GM12865 (cell line): ENCODE measurements around the gene COL11A2.
A peak's percentile ranks its signal among the peaks of the same experiment; 100 is the strongest.

Experiments used
- DNase-seq: peaks from one replicate; pipeline ENCODE4 v3.0.0; 2010; ENCODE audit warnings: low read depth
- H3K4me3 ChIP-seq: 2 replicates; pipeline ENCODE4 v1.5.1; 2011; ENCODE audit warnings: mild to moderate bottlenecking, low read depth, low read length, control low read depth
- TF ChIP-seq, protein P1 (sequence below): IDR thresholded peaks from 2 replicates; pipeline ENCODE4 v1.5.1; 2011; ENCODE audit warnings: low read length, control low read depth, low read depth, inconsistent platforms; ENCODE audit not compliant: insufficient read depth; ENCODE audit errors: missing control alignments

The COL11A2 gene

DNA sequence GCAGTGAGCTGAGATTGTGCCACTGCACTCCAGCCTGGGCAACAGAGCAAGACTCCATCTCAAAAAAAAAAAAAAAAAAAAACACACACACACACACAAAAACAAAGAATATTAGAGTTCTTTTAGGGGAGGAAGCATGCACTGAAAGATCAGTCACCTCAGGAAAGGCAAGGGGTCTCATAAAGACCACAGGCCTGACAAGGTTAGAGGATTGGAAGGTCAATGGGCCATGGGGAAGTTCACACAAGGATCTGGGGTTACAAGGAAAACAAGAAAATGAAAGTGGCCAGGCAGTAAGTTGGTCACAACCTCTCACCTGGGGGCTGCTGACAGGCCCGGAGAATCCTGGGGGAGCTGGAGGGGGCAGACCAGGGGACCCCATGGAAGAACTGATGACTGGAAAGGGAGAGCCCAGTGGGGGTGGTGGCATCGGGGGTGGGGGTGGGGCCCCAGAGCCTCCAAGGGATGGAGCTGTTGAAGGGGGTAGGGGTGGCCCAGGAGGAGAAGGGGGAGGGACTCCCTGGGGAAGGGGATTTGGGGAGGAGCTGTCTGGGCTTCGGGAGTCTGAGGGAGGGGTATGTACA lies 6.7 kb upstream of the COL11A2 start:
- peak overlapping the region; percentile 96 for H3K4me3 ChIP-seq
- TF ChIP-seq, protein P1, sequence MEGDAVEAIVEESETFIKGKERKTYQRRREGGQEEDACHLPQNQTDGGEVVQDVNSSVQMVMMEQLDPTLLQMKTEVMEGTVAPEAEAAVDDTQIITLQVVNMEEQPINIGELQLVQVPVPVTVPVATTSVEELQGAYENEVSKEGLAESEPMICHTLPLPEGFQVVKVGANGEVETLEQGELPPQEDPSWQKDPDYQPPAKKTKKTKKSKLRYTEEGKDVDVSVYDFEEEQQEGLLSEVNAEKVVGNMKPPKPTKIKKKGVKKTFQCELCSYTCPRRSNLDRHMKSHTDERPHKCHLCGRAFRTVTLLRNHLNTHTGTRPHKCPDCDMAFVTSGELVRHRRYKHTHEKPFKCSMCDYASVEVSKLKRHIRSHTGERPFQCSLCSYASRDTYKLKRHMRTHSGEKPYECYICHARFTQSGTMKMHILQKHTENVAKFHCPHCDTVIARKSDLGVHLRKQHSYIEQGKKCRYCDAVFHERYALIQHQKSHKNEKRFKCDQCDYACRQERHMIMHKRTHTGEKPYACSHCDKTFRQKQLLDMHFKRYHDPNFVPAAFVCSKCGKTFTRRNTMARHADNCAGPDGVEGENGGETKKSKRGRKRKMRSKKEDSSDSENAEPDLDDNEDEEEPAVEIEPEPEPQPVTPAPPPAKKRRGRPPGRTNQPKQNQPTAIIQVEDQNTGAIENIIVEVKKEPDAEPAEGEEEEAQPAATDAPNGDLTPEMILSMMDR: no peak
- no peak for DNase-seq

GRCh38 chr6:33198159-33198852 lies 6.0 kb upstream of the COL11A2 start:
- no peak for DNase-seq
- TF ChIP-seq, protein P1: no peak
- H3K4me3 ChIP-seq: no peak overlapping the region

GRCh38 chr6:33197431-33198048 lies 5.3 kb upstream of the COL11A2 start:
- TF ChIP-seq, protein P1: peak; percentile 72
- peak; percentile 59 for DNase-seq
- no peak overlapping the region for H3K4me3 ChIP-seq

- TF ChIP-seq, protein P1: no peak
- no peak for DNase-seq
- no peak overlapping the region for H3K4me3 ChIP-seq
These were observed 3.3 kb upstream of the COL11A2 start for GRCh38 chr6:33195304-33196165.

GRCh38 chr6:33194431-33194979 lies 2.2 kb upstream of the COL11A2 start:
- TF ChIP-seq, protein P1: no peak
- DNase-seq: no peak
- no peak overlapping the region for H3K4me3 ChIP-seq

DNA sequence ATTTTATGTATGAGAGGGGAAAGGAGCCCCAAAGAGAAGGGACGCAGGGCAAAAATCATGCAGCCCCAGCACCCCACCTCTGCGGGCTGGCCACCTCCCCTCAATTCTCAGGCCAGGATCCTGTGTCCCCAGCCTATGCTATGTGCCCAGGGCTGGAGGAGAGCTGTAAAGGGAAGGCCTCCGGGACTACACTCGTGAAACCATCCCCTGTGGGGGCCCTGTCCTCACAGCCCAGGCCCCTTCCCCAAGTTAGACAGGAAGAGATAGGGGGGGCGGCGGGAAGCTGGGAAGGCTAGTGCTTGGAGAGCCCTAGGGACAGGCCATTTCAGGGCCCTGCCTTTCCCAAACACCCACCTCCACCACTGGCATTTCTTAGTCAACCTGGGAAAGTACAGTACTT lies 1.4 kb upstream of the COL11A2 start:
- DNase-seq: no peak
- TF ChIP-seq, protein P1: no peak
- no peak overlapping the region for H3K4me3 ChIP-seq
